HL-60/S4 treated with retinoic acid at 250 ng/mL for 4 days and 3 days (cell line): Measurements from ENCODE around the gene NPAT.
"Not testable (repeated sequence)": the region's sequence is repeated elsewhere in the genome, so short reads cannot be mapped to it uniquely, and the experiment has no call there.

ENCODE experiments used
- in situ Hi-C: fragments of 300-500 bp; cut with MboI; formaldehyde crosslinking; loops from 2 replicates; pipeline ENCODE4 v1.7.0; 2022; ENCODE audit warnings: low sequenced_read_pairs

The NPAT gene

DNA sequence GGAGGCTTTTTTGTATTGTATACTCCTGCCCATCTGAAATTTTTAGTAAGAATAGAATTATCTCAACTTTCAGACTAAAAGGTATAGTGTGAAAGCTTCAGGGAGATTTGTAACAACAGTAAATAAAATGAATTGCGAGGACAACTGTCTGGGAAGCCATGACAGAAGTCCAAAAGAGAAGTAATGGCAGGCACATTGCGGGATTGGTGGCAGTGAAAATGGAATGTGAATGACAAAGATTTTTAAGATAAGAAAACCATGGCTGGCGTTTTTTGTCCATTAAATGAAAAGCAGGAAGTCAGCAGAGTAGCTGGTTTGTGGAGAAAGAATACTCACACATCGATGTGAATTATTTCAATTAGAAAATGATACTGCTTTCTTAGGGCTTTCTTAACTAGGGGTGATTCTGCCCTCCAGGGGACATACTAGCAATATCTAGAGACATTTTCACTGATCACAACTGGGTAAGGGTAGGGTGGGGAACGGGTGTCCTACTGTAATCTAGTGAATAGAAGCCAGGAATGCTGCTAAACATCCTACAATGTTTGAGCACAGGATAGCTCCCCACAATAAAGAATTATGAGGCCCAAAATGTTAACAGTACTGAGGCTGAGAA lies 1.6 kb downstream of the NPAT start:
- in situ Hi-C loops, result no loop called here

- in situ Hi-C loops, result no loop called here
Observed at GRCh38 chr11:108218912-108219783, 3.3 kb downstream of the NPAT start.

DNA sequence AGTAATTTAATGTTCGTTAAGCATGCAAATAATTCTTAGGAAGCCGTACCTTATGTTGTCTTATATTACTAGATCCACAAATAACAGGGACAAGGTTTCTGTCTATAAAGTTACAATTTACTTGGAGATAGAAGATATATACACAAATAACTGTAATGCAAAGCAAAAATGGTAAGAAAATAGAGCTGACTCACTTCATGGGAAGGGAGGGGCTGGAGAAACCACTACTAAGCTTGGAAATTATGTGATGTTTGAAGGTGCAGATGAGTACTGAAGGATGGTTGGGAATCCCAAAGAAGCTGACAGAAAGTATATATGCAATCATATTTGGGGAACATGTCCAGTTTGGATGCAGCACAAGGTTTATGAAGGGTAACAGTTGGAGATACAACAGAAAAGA lies 4.0 kb downstream of the NPAT start:
- in situ Hi-C loops, result no loop called here

- in situ Hi-C loops, result no loop called here
Observed at GRCh38 chr11:108216988-108217387, 5.5 kb downstream of the NPAT start.

DNA sequence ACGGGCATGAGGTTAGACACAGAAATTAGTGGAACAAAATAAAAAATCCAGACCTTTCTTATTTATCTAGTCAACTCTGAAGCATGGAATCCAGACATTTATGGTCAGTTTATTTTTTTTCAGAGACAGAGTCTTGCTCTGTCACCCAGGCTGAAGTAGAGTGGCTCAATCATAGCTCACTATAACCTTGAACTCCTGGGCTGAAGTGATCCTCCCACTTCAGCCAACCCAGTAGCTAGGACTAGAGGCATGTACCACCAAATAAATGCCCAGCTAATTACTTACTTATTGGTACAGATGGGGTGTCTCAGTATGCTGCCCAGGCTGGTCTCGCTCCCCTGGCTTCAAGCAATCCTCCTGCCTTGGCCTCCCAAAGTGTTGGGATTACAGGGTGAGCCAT lies 8.7 kb downstream of the NPAT start:
- in situ Hi-C loops, result no loop called here

DNA sequence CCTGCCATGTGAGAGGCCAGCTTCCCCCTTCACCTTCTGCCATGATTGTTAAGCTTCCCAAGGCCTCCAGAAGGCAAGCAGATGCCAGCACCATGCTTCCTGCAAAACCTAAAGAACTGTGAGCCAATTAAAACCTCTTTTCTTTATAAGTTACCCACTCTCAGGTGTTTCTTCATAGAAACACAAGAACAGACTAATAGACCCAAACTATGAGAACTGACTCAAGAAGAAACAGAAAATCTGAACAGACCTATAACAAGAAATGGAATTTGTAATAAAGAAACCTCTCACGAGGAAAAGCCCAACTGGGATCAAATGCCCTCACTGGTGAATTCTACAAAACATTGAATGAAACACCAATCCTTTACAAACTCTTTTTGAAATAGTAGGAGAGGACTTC lies 12.0 kb downstream of the NPAT start:
- in situ Hi-C loops, result no loop called here

DNA sequence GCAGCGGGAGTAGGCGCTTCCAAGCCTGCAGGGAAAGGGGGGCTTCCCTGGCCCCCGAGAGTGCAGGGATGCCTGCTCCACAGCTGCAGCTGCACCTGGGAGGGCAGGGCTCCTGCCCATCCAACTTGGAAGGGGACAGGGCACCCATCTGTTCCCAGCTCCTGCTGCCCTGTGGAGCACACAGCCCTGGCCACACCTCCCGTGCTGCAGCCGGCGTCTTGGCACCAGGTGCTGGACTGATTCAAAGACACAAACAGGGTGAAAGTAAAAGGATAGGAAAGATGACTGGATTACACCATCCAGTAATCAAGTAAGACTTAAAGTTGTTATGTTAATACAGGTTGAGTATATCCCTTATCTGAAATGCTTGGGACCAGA lies 14.8 kb downstream of the NPAT start:
- in situ Hi-C loops, result no loop called here

GRCh38 chr11:108206969-108207682 lies 15.3 kb downstream of the NPAT start:
- in situ Hi-C loops, result no loop called here

- in situ Hi-C loops, result no loop called here
Observed at GRCh38 chr11:108206171-108206570, 16.3 kb downstream of the NPAT start.

- in situ Hi-C loops, result no loop called here
Observed at GRCh38 chr11:108204929-108205499, 17.4 kb downstream of the NPAT start.

- in situ Hi-C loops, result no loop called here
Observed at GRCh38 chr11:108204376-108204775, 18.1 kb downstream of the NPAT start.

GRCh38 chr11:108203075-108203474 lies 19.4 kb downstream of the NPAT start:
- in situ Hi-C loops, result no loop called here

- in situ Hi-C loops, result no loop called here
Observed at GRCh38 chr11:108199446-108200321, 22.8 kb downstream of the NPAT start.

DNA sequence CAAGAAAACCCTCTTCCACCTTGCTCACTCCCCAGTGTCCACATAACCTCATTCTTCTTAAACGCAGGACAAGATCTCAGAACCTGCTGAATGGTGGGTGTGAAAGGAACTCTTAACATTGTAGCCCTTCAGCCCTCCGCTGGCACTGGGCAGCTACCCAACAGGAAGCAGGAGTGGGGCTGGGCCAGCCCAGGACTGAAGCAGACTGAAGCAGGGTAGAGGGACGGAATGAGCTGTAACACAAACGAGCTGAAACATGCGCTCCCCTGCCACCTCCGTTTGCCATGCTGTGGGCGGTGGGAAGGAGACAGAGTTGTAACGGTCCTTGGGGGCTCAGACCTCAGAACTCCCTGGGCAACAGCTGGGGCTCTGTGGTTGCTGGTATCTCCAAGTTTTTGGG lies 23.6 kb downstream of the NPAT start:
- in situ Hi-C loops, result no loop called here

- in situ Hi-C loops, result no loop called here
Observed at GRCh38 chr11:108197351-108197750, 25.1 kb downstream of the NPAT start.

GRCh38 chr11:108196901-108197300 lies 25.5 kb downstream of the NPAT start:
- in situ Hi-C loops, result no loop called here

- in situ Hi-C loops, result no loop called here
Observed at GRCh38 chr11:108193725-108194124, 28.7 kb downstream of the NPAT start.

DNA sequence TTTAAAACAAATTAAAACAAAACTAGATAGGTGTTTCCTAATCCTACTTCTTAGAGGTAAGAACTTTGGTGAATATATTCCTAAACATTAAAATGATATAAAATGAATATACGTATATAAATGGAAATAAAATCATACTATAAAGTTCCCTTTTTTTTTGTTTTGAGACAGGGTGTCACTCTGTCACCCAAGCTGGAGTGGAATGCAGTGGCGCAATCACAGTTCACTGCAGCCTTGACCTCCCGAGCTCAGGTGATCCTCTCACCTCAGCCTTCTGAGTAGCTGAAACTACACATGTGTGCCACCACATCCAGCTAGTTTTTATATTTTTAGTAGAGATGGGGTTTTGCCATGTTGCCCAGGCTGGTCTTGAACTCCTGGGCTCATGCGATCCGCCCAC lies 44.9 kb downstream of the NPAT start:
- in situ Hi-C loops, result no loop called here

DNA sequence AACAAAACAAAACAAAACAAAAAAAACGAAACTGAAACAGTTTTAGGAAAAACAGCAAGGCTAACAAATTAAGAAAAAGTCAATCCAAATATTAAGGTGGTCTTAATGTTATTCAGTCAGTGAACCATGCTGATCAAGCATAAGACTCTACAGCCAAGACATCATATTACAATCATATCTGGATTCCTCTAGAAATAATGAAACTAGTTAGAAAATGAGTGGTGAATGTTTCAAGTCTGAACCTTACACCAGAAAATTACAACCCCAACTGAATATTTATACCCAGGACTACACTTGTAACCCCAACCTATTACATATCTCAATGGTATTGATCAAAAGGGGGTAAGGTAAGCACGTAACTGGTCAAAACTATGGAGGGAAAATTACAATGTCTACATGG lies 52.3 kb downstream of the NPAT start:
- in situ Hi-C loops, result no loop called here

DNA sequence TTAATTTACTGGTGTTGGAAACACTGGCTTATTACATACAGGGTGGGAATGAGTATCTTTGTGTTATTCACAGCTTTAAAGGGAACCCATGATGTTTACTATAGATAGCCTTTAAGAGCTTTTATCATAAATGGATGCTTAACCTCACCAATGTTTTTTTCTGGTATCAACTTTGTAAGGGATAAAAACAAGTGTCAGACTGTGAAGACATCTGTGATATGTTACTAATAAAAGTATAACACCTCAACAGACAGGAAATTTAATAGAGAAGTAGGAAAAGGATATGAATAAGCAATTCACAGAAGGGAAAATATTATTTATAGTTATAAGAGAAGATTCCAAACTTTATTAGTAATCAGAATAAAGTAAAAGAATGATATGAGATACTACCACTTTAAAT lies 54.8 kb downstream of the NPAT start:
- in situ Hi-C loops, result no loop called here

GRCh38 chr11:108162878-108163277 lies 59.6 kb downstream of the NPAT start:
- in situ Hi-C loops, result not testable (repeated sequence)
